ENCODE measurements around the gene CSF1.

CSF1 gene

GRCh38 chr1:109914587-109915240 lies 4.1 kb downstream of the CSF1 start:
- H3K9me3 ChIP-seq (ENCODE audit: control insufficient read depth, low read length), result no peaks in the 10 kb centered on the region
- no peak overlapping the region for H3K9ac ChIP-seq
- H2AFZ ChIP-seq, result no peak overlapping the region
- H3K4me1 ChIP-seq, result no peaks in the 10 kb centered on the region
- no peaks in the 10 kb centered on the region for H3K36me3 ChIP-seq (ENCODE audit: control insufficient read depth, insufficient read depth, low read length)
- H3K27ac ChIP-seq, result no peak overlapping the region
- no peak for TF ChIP-seq CTCF (IDR thresholded peaks at IDR 0.05)
- H3K27me3 ChIP-seq (ENCODE audit: control insufficient read depth, insufficient read depth, low read length), result no peaks in the 10 kb centered on the region
- no peaks in the 10 kb centered on the region for H3K79me2 ChIP-seq
- H3K4me3 ChIP-seq (ENCODE audit: low read depth, low read length), result no peak overlapping the region
- no peak overlapping the region for H3K4me2 ChIP-seq (ENCODE audit: low read length)

GRCh38 chr1:109917051-109917767 lies 6.6 kb downstream of the CSF1 start:
- H3K4me1 ChIP-seq, result no peaks in the 10 kb centered on the region
- no peak for TF ChIP-seq CTCF (IDR thresholded peaks at IDR 0.05)

GRCh38 chr1:109917768-109918606 lies 7.3 kb downstream of the CSF1 start:
- no peak overlapping the region for H3K4me2 ChIP-seq (ENCODE audit: low read length)
- no peaks in the 10 kb centered on the region for H3K36me3 ChIP-seq (ENCODE audit: control insufficient read depth, insufficient read depth, low read length)

More at GRCh38 chr1:109917051-109917767, 6.6 kb downstream of the CSF1 start:
- Histone ChIP-seq H2AFZ (no peak overlapping the region), H3K27ac (no peak overlapping the region), H3K27me3 (ENCODE audit: control insufficient read depth, insufficient read depth, low read length) (no peaks in the 10 kb centered on the region), H3K4me2 (ENCODE audit: low read length) (no peak overlapping the region), H3K9ac (no peak overlapping the region), H3K36me3 (ENCODE audit: control insufficient read depth, insufficient read depth, low read length) (no peaks in the 10 kb centered on the region), H3K4me3 (ENCODE audit: low read depth, low read length) (no peak overlapping the region), H3K79me2 (no peaks in the 10 kb centered on the region), H3K9me3 (ENCODE audit: control insufficient read depth, low read length) (no peaks in the 10 kb centered on the region)

GRCh38 chr1:109918671-109919070 lies 8.0 kb downstream of the CSF1 start:
- H3K27me3 ChIP-seq (ENCODE audit: control insufficient read depth, insufficient read depth, low read length), result no peaks in the 10 kb centered on the region
- no peak overlapping the region for H3K9ac ChIP-seq
- H3K27ac ChIP-seq, result no peak overlapping the region
- H2AFZ ChIP-seq, result no peak overlapping the region
- no peak overlapping the region for H3K4me2 ChIP-seq (ENCODE audit: low read length)
- no peaks in the 10 kb centered on the region for H3K36me3 ChIP-seq (ENCODE audit: control insufficient read depth, insufficient read depth, low read length)
- no peak for TF ChIP-seq CTCF (IDR thresholded peaks at IDR 0.05)
- no peak overlapping the region for H3K4me3 ChIP-seq (ENCODE audit: low read depth, low read length)
- H3K79me2 ChIP-seq, result no peaks in the 10 kb centered on the region
- H3K4me1 ChIP-seq, result no peaks in the 10 kb centered on the region
- H3K9me3 ChIP-seq (ENCODE audit: control insufficient read depth, low read length), result no peaks in the 10 kb centered on the region

More at GRCh38 chr1:109917768-109918606, 7.3 kb downstream of the CSF1 start:
- Histone ChIP-seq H3K9me3 (ENCODE audit: control insufficient read depth, low read length) (no peaks in the 10 kb centered on the region), H2AFZ (no peak overlapping the region), H3K27me3 (ENCODE audit: control insufficient read depth, insufficient read depth, low read length) (no peaks in the 10 kb centered on the region), H3K4me1 (no peaks in the 10 kb centered on the region), H3K27ac (no peak overlapping the region), H3K79me2 (no peaks in the 10 kb centered on the region), H3K4me3 (ENCODE audit: low read depth, low read length) (no peak overlapping the region), H3K9ac (no peak overlapping the region)
- no peak for TF ChIP-seq CTCF (IDR thresholded peaks at IDR 0.05)

Measured in parathyroid adenoma (tissue), 2 donors.